PFSK-1 (cell line): Measurements from ENCODE around the gene DNAH9.

Experiments
- POLR2AphosphoS5 ChIP-seq: IDR thresholded peaks from 2 replicates; pipeline ENCODE4 v1.6.1; 2012; ENCODE audit warnings: low read depth, mild to moderate bottlenecking, control low read depth, low read length, moderate library complexity
- SIN3A ChIP-seq: IDR thresholded peaks from 2 replicates; pipeline ENCODE4 v1.6.1; 2012; ENCODE audit warnings: mild to moderate bottlenecking, low read length, moderate library complexity, borderline replicate concordance; ENCODE audit not compliant: insufficient read depth
- TF ChIP-seq, protein P1 (sequence below), 2 experiments: IDR thresholded peaks; 2 replicates each; pipeline versions ENCODE4 v1.6.1 to v1.8.0; 2011 to 2012; ENCODE audit warnings: low read depth in 2 of 2, low read length in 2 of 2, control low read depth in 1 of 2, inconsistent platforms in 1 of 2, mild to moderate bottlenecking in 1 of 2, moderate library complexity in 1 of 2; ENCODE audit not compliant: insufficient read depth in 1 of 2

DNA sequence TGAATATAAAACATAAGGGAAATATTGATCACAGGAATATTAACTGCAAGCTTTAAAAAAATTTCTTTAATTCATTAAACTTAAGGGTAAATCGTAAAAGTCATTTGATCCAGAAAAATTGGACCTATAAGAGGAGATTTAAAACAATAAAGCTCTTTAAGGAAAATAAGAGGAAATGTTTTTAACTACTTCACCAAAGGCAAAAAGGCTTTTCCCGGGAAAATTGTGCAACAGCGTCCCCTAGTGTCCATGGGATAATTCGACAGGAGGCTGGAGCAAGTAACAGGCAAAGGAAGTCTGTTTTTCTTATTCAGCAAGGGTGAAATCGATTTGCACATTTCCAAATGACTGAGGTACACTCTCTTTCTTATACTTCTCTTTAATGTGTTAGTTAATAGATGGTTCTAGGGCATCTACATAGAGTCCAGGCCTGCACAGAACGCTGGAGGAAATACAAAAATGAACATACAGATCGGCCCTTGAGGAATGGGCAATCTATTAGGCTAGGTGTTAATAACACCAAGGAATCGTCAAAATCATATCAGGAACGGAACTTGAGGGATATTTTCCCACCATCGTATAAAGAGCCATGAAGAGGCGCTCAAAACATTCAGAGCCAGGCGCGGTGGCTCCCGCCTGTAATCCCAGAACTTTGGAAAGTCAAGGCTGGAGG, 337.6 kb downstream of the DNAH9 start:
- no peak for TF ChIP-seq POLR2AphosphoS5
- TF ChIP-seq, protein P1, sequence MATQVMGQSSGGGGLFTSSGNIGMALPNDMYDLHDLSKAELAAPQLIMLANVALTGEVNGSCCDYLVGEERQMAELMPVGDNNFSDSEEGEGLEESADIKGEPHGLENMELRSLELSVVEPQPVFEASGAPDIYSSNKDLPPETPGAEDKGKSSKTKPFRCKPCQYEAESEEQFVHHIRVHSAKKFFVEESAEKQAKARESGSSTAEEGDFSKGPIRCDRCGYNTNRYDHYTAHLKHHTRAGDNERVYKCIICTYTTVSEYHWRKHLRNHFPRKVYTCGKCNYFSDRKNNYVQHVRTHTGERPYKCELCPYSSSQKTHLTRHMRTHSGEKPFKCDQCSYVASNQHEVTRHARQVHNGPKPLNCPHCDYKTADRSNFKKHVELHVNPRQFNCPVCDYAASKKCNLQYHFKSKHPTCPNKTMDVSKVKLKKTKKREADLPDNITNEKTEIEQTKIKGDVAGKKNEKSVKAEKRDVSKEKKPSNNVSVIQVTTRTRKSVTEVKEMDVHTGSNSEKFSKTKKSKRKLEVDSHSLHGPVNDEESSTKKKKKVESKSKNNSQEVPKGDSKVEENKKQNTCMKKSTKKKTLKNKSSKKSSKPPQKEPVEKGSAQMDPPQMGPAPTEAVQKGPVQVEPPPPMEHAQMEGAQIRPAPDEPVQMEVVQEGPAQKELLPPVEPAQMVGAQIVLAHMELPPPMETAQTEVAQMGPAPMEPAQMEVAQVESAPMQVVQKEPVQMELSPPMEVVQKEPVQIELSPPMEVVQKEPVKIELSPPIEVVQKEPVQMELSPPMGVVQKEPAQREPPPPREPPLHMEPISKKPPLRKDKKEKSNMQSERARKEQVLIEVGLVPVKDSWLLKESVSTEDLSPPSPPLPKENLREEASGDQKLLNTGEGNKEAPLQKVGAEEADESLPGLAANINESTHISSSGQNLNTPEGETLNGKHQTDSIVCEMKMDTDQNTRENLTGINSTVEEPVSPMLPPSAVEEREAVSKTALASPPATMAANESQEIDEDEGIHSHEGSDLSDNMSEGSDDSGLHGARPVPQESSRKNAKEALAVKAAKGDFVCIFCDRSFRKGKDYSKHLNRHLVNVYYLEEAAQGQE (IDR thresholded peaks at IDR 0.05; ENCODE audit: insufficient read depth in 1 of 2, low read depth in 2 of 2, low read length in 2 of 2): no peak
- no peak for TF ChIP-seq SIN3A
